ENCODE measurements around the gene ZNF286A.
"Not testable (repeated sequence)": the region's sequence is repeated elsewhere in the genome, so short reads cannot be mapped to it uniquely, and the experiment has no call there.

ZNF286A gene

GRCh38 chr17:15699937-15700336 lies 385 bp downstream of the ZNF286A start:
- not testable (repeated sequence) for DNase-seq (ENCODE audit: low read depth)

GRCh38 chr17:15704239-15704638 lies 4.7 kb downstream of the ZNF286A start:
- DNase-seq (ENCODE audit: low read depth) = not testable (repeated sequence)

- not testable (repeated sequence) for DNase-seq (ENCODE audit: low read depth)
These were observed 5.3 kb downstream of the ZNF286A start for GRCh38 chr17:15704813-15705212.

- not testable (repeated sequence) for DNase-seq (ENCODE audit: low read depth)
These were observed 9.3 kb downstream of the ZNF286A start for GRCh38 chr17:15708879-15709278.

GRCh38 chr17:15716601-15717563 lies 17.3 kb downstream of the ZNF286A start:
- DNase-seq (ENCODE audit: low read depth) = not testable (repeated sequence)

- not testable (repeated sequence) for DNase-seq (ENCODE audit: low read depth)
These were observed 31.0 kb downstream of the ZNF286A start for GRCh38 chr17:15730535-15730934.

GRCh38 chr17:15731900-15732299 lies 32.3 kb downstream of the ZNF286A start, which contains the start of gene TBC1D26:
TBC1D26 (plus strand) TSS chr17:15732283; CDS start chr17:15735349, 3,066 bp downstream.
- DNase-seq (ENCODE audit: low read depth) = not testable (repeated sequence)

- DNase-seq (ENCODE audit: low read depth) = not testable (repeated sequence)
These were observed 33.7 kb downstream of the ZNF286A start for GRCh38 chr17:15733174-15733789.

GRCh38 chr17:15736578-15736977 lies 37.0 kb downstream of the ZNF286A start:
- DNase-seq (ENCODE audit: low read depth) = not testable (repeated sequence)

GRCh38 chr17:15738066-15738465 lies 38.5 kb downstream of the ZNF286A start:
- DNase-seq (ENCODE audit: low read depth) = no peak

- not testable (repeated sequence) for DNase-seq (ENCODE audit: low read depth)
These were observed 39.7 kb downstream of the ZNF286A start for GRCh38 chr17:15739259-15739658.

- not testable (repeated sequence) for DNase-seq (ENCODE audit: low read depth)
These were observed 40.5 kb downstream of the ZNF286A start for GRCh38 chr17:15740041-15740440.

- no peak for DNase-seq (ENCODE audit: low read depth)
These were observed 41.1 kb downstream of the ZNF286A start for GRCh38 chr17:15740570-15741120.

- DNase-seq (ENCODE audit: low read depth) = no peak
These were observed 42.1 kb downstream of the ZNF286A start for GRCh38 chr17:15741624-15742023.

- no peak for DNase-seq (ENCODE audit: low read depth)
These were observed 42.7 kb downstream of the ZNF286A start for GRCh38 chr17:15742051-15742795.

- DNase-seq (ENCODE audit: low read depth) = no peak
These were observed 43.4 kb downstream of the ZNF286A start for GRCh38 chr17:15742921-15743320.

GRCh38 chr17:15744074-15744676 lies 44.6 kb downstream of the ZNF286A start:
- no peak for DNase-seq (ENCODE audit: low read depth)

GRCh38 chr17:15744885-15745284 lies 45.3 kb downstream of the ZNF286A start:
- no peak for DNase-seq (ENCODE audit: low read depth)

- DNase-seq (ENCODE audit: low read depth) = not testable (repeated sequence)
These were observed 49.9 kb downstream of the ZNF286A start for GRCh38 chr17:15749403-15749802.

GRCh38 chr17:15768865-15769533 lies 69.4 kb downstream of the ZNF286A start:
- DNase-seq (ENCODE audit: low read depth) = not testable (repeated sequence)

Measured in HS-27A (cell line).